Stimulated activated CD4-positive, alpha-beta T cell treated with anti-CD3 and anti-CD28 coated beads, Interleukin-1b, Interleukin-23, amount 100 ng/mL, for 1 hour (primary cell): ENCODE measurements around the gene SHROOM2.
"Not testable (repeated sequence)": the region's sequence is repeated elsewhere in the genome, so short reads cannot be mapped to it uniquely, and the experiment has no call there.

Experiments used
- DNase-seq, 2 donors: peaks; one replicate each; pipeline ENCODE4 v3.0.0-alpha.2; 2020; ENCODE audit warnings: low read depth in 2 of 2

Gene SHROOM2

DNA sequence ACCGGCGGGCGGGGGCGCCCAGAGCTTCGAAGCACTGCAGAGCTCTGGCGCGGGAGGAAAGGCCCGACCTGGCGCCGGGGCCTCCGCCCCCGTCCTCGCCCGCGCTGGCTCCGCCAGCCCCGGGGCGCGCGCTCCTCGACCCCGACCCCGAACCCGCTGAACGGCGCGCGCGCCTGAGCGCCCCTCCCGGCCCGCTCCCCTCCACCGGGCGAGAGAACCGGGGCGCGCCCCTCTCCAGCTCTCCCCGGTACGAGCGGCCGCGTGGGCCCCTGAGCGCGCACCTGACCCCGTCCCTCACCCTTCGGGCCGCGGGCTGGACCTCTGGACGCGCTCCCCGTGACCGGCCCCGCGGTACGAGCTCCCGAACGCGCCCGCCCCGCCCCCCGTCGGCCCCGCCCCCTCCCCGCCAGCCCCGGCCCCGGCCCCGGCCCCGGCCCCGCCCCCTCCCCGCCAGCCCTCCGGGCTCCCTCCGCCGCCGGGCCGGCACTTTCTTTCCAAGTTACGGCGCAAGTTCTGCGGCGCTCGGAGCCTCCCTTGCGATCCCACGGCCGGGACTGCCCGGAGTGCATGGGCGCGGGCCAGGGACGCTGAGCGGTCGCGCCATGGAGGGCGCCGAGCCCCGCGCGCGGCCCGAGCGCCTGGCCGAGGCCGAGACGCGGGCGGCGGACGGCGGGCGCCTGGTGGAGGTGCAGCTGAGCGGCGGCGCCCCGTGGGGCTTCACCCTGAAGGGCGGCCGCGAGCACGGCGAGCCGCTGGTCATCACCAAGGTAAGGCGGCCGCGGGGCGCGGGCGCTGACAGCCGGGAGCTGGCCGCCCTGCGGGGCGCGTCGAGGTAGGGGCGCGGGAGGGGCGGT is at the start of gene SHROOM2:
TSS of gene SHROOM2 (plus strand) at position 486 of the 854 bp plus-strand sequence. CDS start at position 603, 117 bp downstream.
- no peak for DNase-seq

- no peak for DNase-seq
Observed at GRCh38 chrX:9737363-9737762, 48.9 kb upstream of the SHROOM2 start.

- no peak for DNase-seq
Observed at GRCh38 chrX:9738151-9738550, 48.1 kb upstream of the SHROOM2 start.

DNA sequence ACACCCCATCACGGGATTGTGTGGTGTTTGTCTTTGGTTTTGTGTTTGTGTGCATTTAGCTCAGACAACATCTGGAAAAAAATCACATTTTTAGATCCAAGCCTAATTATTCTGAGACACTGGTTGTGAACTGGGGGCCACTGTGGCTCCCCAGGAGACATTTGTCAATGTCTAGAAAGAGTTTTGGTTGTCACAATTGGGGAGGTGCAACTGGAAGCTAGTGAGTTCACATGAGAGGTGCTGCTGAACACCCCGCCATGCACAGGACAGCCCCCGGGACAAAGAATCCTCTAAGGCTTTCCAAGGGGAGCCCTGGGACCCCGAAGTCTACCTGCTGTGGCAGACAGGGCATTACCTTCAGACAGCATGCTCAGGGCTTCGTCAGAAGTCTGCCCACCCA is 47.1 kb upstream of the SHROOM2 start:
- DNase-seq = no peak

DNA sequence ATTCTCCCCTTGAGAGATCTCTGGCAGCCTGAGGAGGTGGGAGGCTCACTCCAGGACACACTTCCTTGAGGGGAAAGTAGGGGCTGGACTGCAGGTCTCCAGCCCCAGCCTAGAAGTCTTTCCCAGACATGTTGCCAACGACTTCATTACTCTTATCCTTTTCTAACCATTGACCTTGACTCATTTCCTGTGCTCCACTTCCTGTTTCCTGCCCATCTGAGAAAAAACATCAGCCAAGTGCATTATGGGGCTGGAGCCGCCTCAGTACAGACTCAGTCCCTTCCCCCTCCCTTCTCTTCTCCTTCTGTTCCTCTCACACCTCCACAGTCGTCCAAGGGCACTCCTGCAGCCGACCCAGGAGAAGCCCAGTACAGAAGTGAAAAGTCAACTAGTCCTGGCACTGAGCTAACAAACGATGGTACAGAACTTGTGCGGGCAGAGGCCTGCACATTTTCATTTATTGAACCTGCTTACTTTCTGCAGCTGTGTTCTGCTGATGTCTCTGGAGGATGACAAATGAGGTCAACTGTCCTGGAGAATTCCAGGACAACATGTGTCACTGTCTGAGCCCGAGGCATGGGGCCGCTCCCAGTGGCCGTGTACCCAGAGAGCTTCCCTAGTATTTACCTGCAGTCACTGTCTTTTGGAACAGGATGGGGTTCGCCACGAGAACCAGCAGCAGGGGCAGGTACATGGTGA is 40.7 kb upstream of the SHROOM2 start:
- DNase-seq = no peak

- no peak for DNase-seq
Observed at GRCh38 chrX:9746148-9746888, 39.9 kb upstream of the SHROOM2 start.

DNA sequence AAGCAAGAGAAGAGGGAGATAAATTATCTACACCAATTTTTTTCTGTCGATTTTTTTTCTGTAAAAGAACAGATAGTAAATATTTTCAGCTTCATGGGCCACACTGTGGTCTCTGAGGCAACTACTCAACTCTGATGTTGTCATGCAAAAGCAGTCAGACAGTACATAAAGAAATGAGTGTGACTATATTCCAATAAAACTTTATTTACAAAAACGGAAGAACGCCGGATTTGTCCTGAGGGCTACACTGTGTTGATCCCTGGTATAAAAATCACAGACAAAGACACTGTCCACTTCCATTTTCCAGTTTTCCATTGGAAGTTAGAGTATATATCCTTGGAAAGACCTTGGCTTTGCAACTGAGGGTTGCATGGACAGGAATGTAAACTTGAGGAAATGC is 38.6 kb upstream of the SHROOM2 start:
- no peak for DNase-seq

DNA sequence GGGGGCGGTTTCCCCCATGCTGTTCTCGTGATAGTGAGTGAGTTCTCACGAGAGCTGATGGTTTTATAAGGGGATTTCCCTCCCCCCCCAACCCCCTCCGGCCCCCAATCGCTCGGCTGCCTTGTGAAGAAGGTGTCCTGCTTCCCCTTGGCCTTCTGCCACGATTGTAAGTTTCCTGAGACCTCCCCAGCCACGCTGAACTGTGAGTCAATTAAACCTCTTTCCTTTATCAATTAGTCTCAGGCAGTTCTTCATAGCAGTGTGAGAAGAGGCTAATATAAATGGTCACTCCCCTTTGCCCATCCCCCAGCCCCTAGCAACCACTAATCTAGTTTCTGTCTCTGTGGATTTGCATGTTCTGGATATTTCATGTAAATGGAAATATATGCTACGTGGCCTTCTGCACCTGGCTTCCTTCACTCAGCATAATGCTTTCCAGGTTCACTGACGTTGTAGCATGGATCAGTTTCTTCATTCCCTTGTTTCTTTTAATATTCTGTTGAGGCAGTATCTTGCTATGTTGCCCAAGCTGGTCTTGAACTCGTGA is 37.0 kb upstream of the SHROOM2 start:
- no peak for DNase-seq

- no peak for DNase-seq
Observed at GRCh38 chrX:9757366-9757765, 28.9 kb upstream of the SHROOM2 start.

- DNase-seq = no peak
Observed at GRCh38 chrX:9758021-9758638, 28.1 kb upstream of the SHROOM2 start.

DNA sequence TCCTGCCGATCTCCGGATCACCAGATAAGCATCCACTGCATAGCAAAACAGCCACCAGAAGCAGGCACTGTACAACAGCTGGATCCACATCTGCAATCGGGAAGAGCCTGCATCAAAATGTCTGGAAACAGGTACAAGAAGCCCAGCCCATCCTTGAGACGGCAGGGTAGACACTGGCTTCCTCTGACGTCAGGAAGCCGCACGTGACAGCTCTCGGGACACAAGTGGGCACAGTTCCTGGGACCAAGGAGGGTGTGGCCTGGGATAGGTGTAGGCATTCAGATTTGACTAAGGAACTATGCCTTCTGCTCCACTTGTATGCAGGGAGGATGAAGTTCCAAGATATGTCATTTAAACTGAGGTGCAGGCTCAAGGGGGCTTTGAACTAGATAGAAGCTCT is 26.9 kb upstream of the SHROOM2 start:
- no peak for DNase-seq

DNA sequence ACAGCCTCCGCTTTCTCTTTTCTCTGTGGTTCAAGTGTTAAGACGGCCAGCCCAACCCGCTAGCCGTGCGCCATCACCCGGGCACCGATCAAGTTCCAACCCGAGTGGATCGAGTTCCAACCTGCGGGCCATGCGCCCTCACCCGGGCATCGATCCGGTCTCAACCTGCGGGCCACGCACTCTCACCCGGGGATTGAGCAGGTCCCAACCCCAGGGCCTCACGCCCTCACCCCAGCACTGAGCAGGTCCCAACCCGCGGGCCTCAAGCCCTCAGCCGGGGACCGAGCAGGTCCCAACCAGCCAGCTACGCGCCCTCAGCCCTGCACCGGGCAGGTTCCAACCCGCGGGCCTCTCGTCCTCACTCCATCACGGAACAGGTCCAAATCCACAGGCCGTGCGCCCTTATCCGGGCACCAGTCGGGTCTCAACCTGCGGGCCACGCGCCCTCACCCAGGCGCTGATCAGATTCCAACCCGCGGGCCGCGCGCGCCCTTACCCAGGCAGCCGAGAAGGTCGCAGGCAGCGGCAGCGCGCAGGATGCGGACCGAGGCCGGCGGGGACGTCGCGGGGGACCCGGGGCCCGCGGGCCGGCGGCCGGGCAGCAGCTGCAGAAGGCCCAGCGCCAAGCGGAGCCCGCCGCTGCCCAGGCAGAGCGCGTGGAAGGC is 21.0 kb upstream of the SHROOM2 start:
- no peak for DNase-seq

- no peak for DNase-seq
Observed at GRCh38 chrX:9765737-9766097, 20.5 kb upstream of the SHROOM2 start, which contains the start of gene GPR143. TSS of gene GPR143 (minus strand) at chrX:9765847. CDS start at chrX:9765817, 30 bp downstream.

GRCh38 chrX:9767375-9767774 is 18.9 kb upstream of the SHROOM2 start:
- DNase-seq = no peak

GRCh38 chrX:9768321-9768839 is 17.8 kb upstream of the SHROOM2 start:
- DNase-seq = not testable (repeated sequence)

GRCh38 chrX:9770319-9770718 is 15.9 kb upstream of the SHROOM2 start:
- DNase-seq = no peak

DNA sequence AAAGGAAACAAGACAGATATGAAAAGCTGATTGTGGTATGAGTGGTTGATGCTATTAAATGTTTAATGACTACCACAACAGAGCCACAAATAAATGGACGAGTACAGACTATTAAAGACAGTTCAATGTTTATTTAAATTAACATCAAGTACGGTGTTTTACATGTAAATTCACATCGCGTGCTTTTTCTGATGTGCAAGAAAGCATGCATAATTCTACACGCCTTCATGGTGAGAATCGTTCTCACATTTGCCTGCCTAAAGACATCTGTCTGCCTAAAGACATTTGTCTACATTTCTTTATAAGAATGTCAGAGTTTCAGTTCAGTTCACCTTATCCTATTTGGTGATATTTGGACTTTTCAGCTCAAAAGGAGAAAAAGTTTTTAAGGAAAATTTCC is 13.3 kb upstream of the SHROOM2 start:
- no peak for DNase-seq

DNA sequence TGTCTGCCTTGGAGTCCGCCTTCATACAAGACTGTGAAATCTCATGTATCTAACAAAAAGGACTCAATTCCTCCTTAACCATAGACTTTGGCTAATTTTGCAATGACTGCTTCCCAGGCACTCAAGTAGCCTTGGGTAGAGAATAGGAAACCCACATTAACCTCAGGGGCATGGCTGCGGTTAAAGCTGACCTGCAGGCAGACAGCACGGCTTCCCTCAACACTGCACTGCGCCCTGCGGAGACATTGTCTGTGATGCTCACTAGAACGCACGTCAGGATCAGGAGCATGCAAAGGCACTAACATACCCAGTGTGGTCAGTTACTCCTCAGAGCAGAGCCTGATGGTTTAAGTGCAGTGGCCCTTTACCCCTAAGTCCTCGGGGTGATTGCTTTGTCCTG is 10.3 kb upstream of the SHROOM2 start:
- no peak for DNase-seq

DNA sequence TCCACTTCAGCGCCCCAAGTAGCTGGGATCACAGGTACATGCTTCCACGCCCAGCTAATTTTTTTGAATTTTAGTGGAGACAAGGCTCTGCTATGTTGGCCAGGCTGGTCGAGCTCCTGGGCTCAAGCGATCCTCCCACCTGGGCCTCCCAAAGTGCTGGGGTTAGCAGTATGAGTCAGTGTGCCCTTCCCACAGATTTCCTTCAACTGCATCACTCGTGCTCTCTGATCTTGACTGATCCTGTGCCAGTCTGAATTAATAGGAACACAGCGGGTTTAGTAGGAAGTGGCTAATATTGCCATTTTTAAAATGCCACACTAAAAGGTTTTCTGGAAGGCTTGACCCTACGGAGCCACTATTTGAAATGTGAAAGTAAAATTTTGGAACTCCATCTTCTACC is 4.3 kb upstream of the SHROOM2 start:
- no peak for DNase-seq

DNA sequence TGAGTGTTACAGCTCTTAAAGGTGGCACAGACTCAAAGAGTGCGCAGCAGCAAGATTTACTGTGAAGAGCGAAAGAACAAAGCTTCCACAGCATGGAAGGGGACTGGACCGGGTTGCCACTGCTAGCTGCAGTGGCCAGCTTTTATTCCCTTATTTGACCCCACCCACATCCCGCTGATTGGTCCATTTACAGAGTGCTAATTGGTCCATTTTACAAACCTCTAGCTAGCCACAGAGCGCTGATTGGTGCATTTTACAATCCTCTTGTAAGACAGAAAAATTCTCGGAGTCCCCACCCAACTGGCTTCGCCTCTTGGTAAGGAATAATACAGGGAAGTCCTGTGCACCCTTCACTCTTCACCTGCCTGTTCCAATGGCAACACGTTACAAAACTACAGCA is 1.9 kb upstream of the SHROOM2 start:
- no peak for DNase-seq
